ENCODE results near the gene DHRS2.

Gene DHRS2

DNA sequence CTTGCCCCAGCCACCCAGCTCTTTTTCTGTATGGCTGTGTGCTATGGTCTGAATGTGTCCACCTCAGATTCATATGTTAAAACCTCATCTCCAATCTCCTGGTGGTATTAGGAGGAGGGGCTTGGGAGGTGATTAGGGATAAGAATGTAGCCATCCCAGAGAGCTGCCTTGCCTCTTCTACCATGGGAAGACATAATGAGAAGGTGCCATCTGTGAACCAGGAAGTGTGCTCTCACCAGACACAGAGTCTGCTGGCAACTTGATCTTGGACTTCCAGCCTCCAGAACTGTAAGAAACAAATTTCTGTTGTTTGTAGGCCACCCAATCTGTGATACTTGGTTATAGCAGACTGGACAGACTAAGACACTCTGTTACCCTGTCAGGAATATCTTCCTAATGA is 34.7 kb upstream of the DHRS2 start:
- TF ChIP-seq, protein P1, sequence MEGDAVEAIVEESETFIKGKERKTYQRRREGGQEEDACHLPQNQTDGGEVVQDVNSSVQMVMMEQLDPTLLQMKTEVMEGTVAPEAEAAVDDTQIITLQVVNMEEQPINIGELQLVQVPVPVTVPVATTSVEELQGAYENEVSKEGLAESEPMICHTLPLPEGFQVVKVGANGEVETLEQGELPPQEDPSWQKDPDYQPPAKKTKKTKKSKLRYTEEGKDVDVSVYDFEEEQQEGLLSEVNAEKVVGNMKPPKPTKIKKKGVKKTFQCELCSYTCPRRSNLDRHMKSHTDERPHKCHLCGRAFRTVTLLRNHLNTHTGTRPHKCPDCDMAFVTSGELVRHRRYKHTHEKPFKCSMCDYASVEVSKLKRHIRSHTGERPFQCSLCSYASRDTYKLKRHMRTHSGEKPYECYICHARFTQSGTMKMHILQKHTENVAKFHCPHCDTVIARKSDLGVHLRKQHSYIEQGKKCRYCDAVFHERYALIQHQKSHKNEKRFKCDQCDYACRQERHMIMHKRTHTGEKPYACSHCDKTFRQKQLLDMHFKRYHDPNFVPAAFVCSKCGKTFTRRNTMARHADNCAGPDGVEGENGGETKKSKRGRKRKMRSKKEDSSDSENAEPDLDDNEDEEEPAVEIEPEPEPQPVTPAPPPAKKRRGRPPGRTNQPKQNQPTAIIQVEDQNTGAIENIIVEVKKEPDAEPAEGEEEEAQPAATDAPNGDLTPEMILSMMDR (IDR thresholded peaks at IDR 0.05; ENCODE audit: low read length, missing control alignments), result no peak
- DNase-seq (ENCODE audit: low read depth), result no peak

GRCh38 chr14:23601845-23602180 is 34.4 kb upstream of the DHRS2 start:
- TF ChIP-seq, protein P1 (IDR thresholded peaks at IDR 0.05; ENCODE audit: low read length, missing control alignments), result no peak
- H3K4me3 ChIP-seq (replicated peaks; ENCODE audit: low read depth, low read length), result no peak overlapping the region

More for the DNA sequence above, 34.7 kb upstream of the DHRS2 start:
- H3K4me3 ChIP-seq (replicated peaks; ENCODE audit: low read depth, low read length), result no peak overlapping the region

DNA sequence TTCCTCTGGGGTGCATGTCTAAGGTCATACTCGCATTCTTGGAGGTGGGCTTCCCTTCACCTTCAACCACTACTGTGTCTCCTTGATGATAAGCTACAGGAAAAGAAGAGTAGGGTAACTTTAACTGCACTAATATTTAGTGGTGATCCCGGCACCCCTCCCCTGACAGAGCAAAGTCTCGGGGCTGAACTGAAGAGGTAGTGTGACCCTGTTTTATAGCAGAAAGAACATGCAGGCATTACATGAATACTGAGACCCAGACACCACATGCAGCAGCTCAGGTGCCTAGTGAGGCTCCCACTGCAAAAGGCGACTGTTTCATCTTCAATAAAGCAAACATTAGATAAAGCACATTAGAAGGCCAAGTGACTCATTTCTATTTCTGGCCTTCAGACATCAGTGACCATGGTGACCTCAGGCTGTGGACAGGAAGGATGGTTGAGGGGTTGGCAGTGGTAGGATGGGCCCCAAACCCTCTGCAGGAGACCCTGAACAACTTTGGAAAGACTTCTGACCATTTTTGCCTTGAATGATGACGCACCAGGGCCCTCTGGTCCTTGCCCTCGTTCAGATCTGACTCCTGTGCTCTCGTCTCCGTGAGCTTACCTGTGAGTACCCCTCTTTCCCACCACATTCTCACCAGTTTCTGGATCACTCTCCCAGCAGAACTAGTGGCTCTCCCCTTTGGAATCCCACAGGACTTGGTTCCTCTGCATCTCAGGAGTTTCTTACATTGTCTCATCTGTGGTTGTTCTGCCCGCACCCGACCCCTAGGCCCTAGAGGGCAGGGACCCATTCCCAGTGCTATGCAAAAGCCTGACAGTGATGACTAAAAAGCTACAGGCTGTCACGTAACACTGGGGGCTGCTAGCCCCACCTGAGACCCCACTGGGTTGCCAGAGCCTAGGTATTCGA is 33.7 kb upstream of the DHRS2 start:
- TF ChIP-seq, protein P1 (IDR thresholded peaks at IDR 0.05; ENCODE audit: low read length, missing control alignments), result no peak
- H3K4me3 ChIP-seq (replicated peaks; ENCODE audit: low read depth, low read length), result no peak overlapping the region
- no peak for DNase-seq (ENCODE audit: low read depth)

More at GRCh38 chr14:23601845-23602180, 34.4 kb upstream of the DHRS2 start:
- DNase-seq (ENCODE audit: low read depth), result no peak

- no peak for DNase-seq (ENCODE audit: low read depth)
- H3K4me3 ChIP-seq (replicated peaks; ENCODE audit: low read depth, low read length), result no peak overlapping the region
- TF ChIP-seq, protein P1 (IDR thresholded peaks at IDR 0.05; ENCODE audit: low read length, missing control alignments), result no peak
Observed at GRCh38 chr14:23603103-23603502, 33.1 kb upstream of the DHRS2 start.

- no peak overlapping the region for H3K4me3 ChIP-seq (replicated peaks; ENCODE audit: low read depth, low read length)
- TF ChIP-seq, protein P1 (IDR thresholded peaks at IDR 0.05; ENCODE audit: low read length, missing control alignments), result no peak
- DNase-seq (ENCODE audit: low read depth), result no peak
Observed at GRCh38 chr14:23604148-23604547, 32.0 kb upstream of the DHRS2 start.

- H3K4me3 ChIP-seq (replicated peaks; ENCODE audit: low read depth, low read length), result no peak overlapping the region
- no peak for DNase-seq (ENCODE audit: low read depth)
- TF ChIP-seq, protein P1 (IDR thresholded peaks at IDR 0.05; ENCODE audit: low read length, missing control alignments), result no peak
Observed at GRCh38 chr14:23604675-23605170, 31.4 kb upstream of the DHRS2 start.
